Measurements from ENCODE around the gene MAD1L1.
A peak's percentile ranks its signal among the peaks of the same experiment; 100 is the strongest.

MAD1L1 gene

GRCh38 chr7:2241580-2242540 lies 9.1 kb upstream of the MAD1L1 start, which contains the start of the genes MRM2 and NUDT1:
Gene MRM2 (minus strand): TSS chr7:2242205. CDS start chr7:2242169, 36 bp downstream.
Gene NUDT1 (plus strand): TSS chr7:2242226. CDS start chr7:2244575, 2,349 bp downstream.
- DNase-seq, result peak; percentile 92

GRCh38 chr7:2239242-2239641 lies 6.5 kb upstream of the MAD1L1 start:
- DNase-seq, result no peak

GRCh38 chr7:2237109-2237602 lies 4.4 kb upstream of the MAD1L1 start:
- no peak for DNase-seq

GRCh38 chr7:2233926-2234325 lies 1.2 kb upstream of the MAD1L1 start:
- DNase-seq, result no peak

GRCh38 chr7:2231992-2232765 lies 566 bp downstream of the MAD1L1 start:
- DNase-seq, result peak; percentile 68

GRCh38 chr7:2230882-2231281 lies 1.9 kb downstream of the MAD1L1 start:
- DNase-seq, result no peak

- no peak for DNase-seq
Measured at GRCh38 chr7:2230226-2230625, 2.5 kb downstream of the MAD1L1 start.

- DNase-seq, result no peak
Measured at GRCh38 chr7:2229467-2229866, 3.3 kb downstream of the MAD1L1 start.

- no peak for DNase-seq
Measured at GRCh38 chr7:2228921-2229320, 3.8 kb downstream of the MAD1L1 start.

- DNase-seq, result no peak
Measured at GRCh38 chr7:2227699-2228098, 5.0 kb downstream of the MAD1L1 start.

GRCh38 chr7:2225830-2226229 lies 6.9 kb downstream of the MAD1L1 start:
- no peak for DNase-seq

- no peak for DNase-seq
Measured at GRCh38 chr7:2225336-2225735, 7.4 kb downstream of the MAD1L1 start.

GRCh38 chr7:2224934-2225333 lies 7.8 kb downstream of the MAD1L1 start:
- no peak for DNase-seq

GRCh38 chr7:2224491-2224928 lies 8.2 kb downstream of the MAD1L1 start:
- no peak for DNase-seq

GRCh38 chr7:2223321-2223720 lies 9.4 kb downstream of the MAD1L1 start:
- no peak for DNase-seq

- DNase-seq, result no peak
Measured at GRCh38 chr7:2222516-2222915, 10.2 kb downstream of the MAD1L1 start.

- no peak for DNase-seq
Measured at GRCh38 chr7:2220954-2221353, 11.8 kb downstream of the MAD1L1 start.

GRCh38 chr7:2220506-2220905 lies 12.2 kb downstream of the MAD1L1 start:
- no peak for DNase-seq

- DNase-seq, result no peak
Measured at GRCh38 chr7:2220030-2220429, 12.7 kb downstream of the MAD1L1 start.

GRCh38 chr7:2219606-2220005 lies 13.1 kb downstream of the MAD1L1 start:
- no peak for DNase-seq

GRCh38 chr7:2219136-2219535 lies 13.6 kb downstream of the MAD1L1 start:
- DNase-seq, result no peak

- DNase-seq, result no peak
Measured at GRCh38 chr7:2218444-2218785, 14.3 kb downstream of the MAD1L1 start.

- DNase-seq, result no peak
Measured at GRCh38 chr7:2217716-2218443, 14.9 kb downstream of the MAD1L1 start.
